ENCODE data around the gene TSPAN32.

The TSPAN32 gene

GRCh38 chr11:2302896-2303626 is 1.2 kb downstream of the TSPAN32 start:
- no peak for DNase-seq (ENCODE audit: low spot score)

GRCh38 chr11:2303627-2304505 is 2.1 kb downstream of the TSPAN32 start:
- no peak for DNase-seq (ENCODE audit: low spot score)

- no peak for DNase-seq (ENCODE audit: low spot score)
Measured at GRCh38 chr11:2304506-2305139, 2.8 kb downstream of the TSPAN32 start.

GRCh38 chr11:2305140-2305778 is 3.4 kb downstream of the TSPAN32 start:
- peak; percentile 66 for DNase-seq (ENCODE audit: low spot score)

- DNase-seq (ENCODE audit: low spot score), result no peak
Measured at GRCh38 chr11:2305788-2306451, 4.1 kb downstream of the TSPAN32 start.

GRCh38 chr11:2306452-2306823 is 4.6 kb downstream of the TSPAN32 start:
- no peak for DNase-seq (ENCODE audit: low spot score)

GRCh38 chr11:2306877-2307500 is 5.2 kb downstream of the TSPAN32 start:
- DNase-seq (ENCODE audit: low spot score), result no peak

GRCh38 chr11:2307501-2308331 is 5.9 kb downstream of the TSPAN32 start:
- DNase-seq (ENCODE audit: low spot score), result no peak

GRCh38 chr11:2308713-2309112 is 6.9 kb downstream of the TSPAN32 start:
- no peak for DNase-seq (ENCODE audit: low spot score)

GRCh38 chr11:2309251-2310072 is 7.6 kb downstream of the TSPAN32 start:
- DNase-seq (ENCODE audit: low spot score), result no peak

- DNase-seq (ENCODE audit: low spot score), result no peak
Measured at GRCh38 chr11:2310073-2310785, 8.4 kb downstream of the TSPAN32 start.

- DNase-seq (ENCODE audit: low spot score), result no peak
Measured at GRCh38 chr11:2310786-2311352, 9.1 kb downstream of the TSPAN32 start.

GRCh38 chr11:2311353-2312133 is 9.7 kb downstream of the TSPAN32 start:
- DNase-seq (ENCODE audit: low spot score), result no peak

- DNase-seq (ENCODE audit: low spot score), result no peak
Measured at GRCh38 chr11:2312232-2313042, 10.6 kb downstream of the TSPAN32 start.

- DNase-seq (ENCODE audit: low spot score), result no peak
Measured at GRCh38 chr11:2313051-2313951, 11.5 kb downstream of the TSPAN32 start.

All from SK-N-DZ (cell line).